Type B pancreatic cell (in vitro differentiated cells): ENCODE measurements around the gene MPPED2. TPM values are rescaled to one million over a fixed set of nuclear protein-coding genes. Genes with fewer than 3 reads are reported as not detected.

Source experiments
- DNase-seq: peaks from one replicate; pipeline ENCODE4 v3.0.0; 2021; ENCODE audit warnings: mixed read lengths; ENCODE audit not compliant: unreplicated experiment; ENCODE audit errors: extremely low spot score
- H3K27ac Mint-ChIP-seq: 2 replicates; pipeline ENCODE4 v1.8.0; 2021; ENCODE audit warnings: mild to moderate bottlenecking, mixed read lengths
- H3K27me3 Mint-ChIP-seq: 2 replicates; pipeline ENCODE4 v1.8.0; 2021; ENCODE audit warnings: mixed read lengths
- H3K36me3 Mint-ChIP-seq: 2 replicates; pipeline ENCODE4 v1.8.0; 2021; ENCODE audit warnings: mixed read lengths
- H3K4me1 Mint-ChIP-seq: one replicate; pipeline ENCODE4 v1.8.0; 2021; ENCODE audit warnings: mixed read lengths; ENCODE audit not compliant: unreplicated experiment
- H3K4me3 Mint-ChIP-seq: 2 replicates; pipeline ENCODE4 v1.8.0; 2021; ENCODE audit warnings: mild to moderate bottlenecking, mixed read lengths
- H3K9me3 Mint-ChIP-seq: 2 replicates; pipeline ENCODE4 v1.8.0; 2021; ENCODE audit warnings: mixed read lengths
- CTCF ChIP-seq: fragments of 200-600 bp; sonication (generic); conservative IDR thresholded peaks from 2 replicates; pipeline ENCODE4 v1.5.0; 2021; ENCODE audit warnings: antibody characterized with exemption, mild to moderate bottlenecking
- total RNA-seq: library from RNA; stranded (reverse); gene quantifications from 2 replicates; pipeline ENCODE4 v1.2.1, GENCODE V29; 2021; ENCODE audit warnings: low replicate concordance

Gene MPPED2
- total RNA-seq, 1 donor from 2014 or later: 63.9 TPM

GRCh38 chr11:30582726-30583125 lies 3.4 kb downstream of the MPPED2 start:
- no peak for TF ChIP-seq CTCF

GRCh38 chr11:30581675-30582074 lies 4.5 kb downstream of the MPPED2 start:
- peak overlapping the region; percentile 91 for H3K4me3 Mint-ChIP-seq

More at GRCh38 chr11:30582726-30583125, 3.4 kb downstream of the MPPED2 start:
- Mint-ChIP-seq H3K9me3 (no peaks in the 10 kb centered on the region), H3K4me1 (peaks cover 33% of the 10 kb centered on the region), H3K27me3 (peaks cover 43% of the 10 kb centered on the region), H3K36me3 (peaks cover 29% of the 10 kb centered on the region), H3K4me3 (peak overlapping the region; percentile 91), H3K27ac (no peak overlapping the region)
- DNase-seq: no peak

GRCh38 chr11:30580573-30580972 lies 5.6 kb downstream of the MPPED2 start:
- no peak for DNase-seq
- peaks cover 23% of the 10 kb centered on the region for H3K4me1 Mint-ChIP-seq
- H3K9me3 Mint-ChIP-seq: no peaks in the 10 kb centered on the region
- H3K4me3 Mint-ChIP-seq: no peak overlapping the region
- H3K27me3 Mint-ChIP-seq: peaks cover 35% of the 10 kb centered on the region
- no peak overlapping the region for H3K27ac Mint-ChIP-seq
- no peak for TF ChIP-seq CTCF
- H3K36me3 Mint-ChIP-seq: peaks cover 42% of the 10 kb centered on the region

More at GRCh38 chr11:30581675-30582074, 4.5 kb downstream of the MPPED2 start:
- Mint-ChIP-seq H3K27me3 (peaks cover 35% of the 10 kb centered on the region), H3K4me1 (peaks cover 24% of the 10 kb centered on the region), H3K36me3 (peaks cover 34% of the 10 kb centered on the region), H3K9me3 (no peaks in the 10 kb centered on the region), H3K27ac (no peak overlapping the region)
- TF ChIP-seq CTCF: no peak
- no peak for DNase-seq

- H3K36me3 Mint-ChIP-seq: peaks cover 48% of the 10 kb centered on the region
- no peak for TF ChIP-seq CTCF
- no peaks in the 10 kb centered on the region for H3K9me3 Mint-ChIP-seq
- no peak for DNase-seq
- H3K27me3 Mint-ChIP-seq: peaks cover 30% of the 10 kb centered on the region
- H3K4me3 Mint-ChIP-seq: no peak overlapping the region
- H3K27ac Mint-ChIP-seq: no peak overlapping the region
- H3K4me1 Mint-ChIP-seq: peaks cover 23% of the 10 kb centered on the region
Observed at GRCh38 chr11:30579415-30580175, 6.6 kb downstream of the MPPED2 start.

GRCh38 chr11:30578406-30578805 lies 7.7 kb downstream of the MPPED2 start:
- Mint-ChIP-seq H3K4me3 (no peak overlapping the region), H3K9me3 (no peaks in the 10 kb centered on the region), H3K27me3 (peaks cover 18% of the 10 kb centered on the region), H3K36me3 (peaks cover 53% of the 10 kb centered on the region), H3K4me1 (peaks cover 17% of the 10 kb centered on the region), H3K27ac (no peak overlapping the region)
- no peak for DNase-seq
- TF ChIP-seq CTCF: no peak
